ENCODE data around the gene SPDYE17.
"Not testable (repeated sequence)": the region's sequence is repeated elsewhere in the genome, so short reads cannot be mapped to it uniquely, and the experiment has no call there.

Gene SPDYE17, protein sequence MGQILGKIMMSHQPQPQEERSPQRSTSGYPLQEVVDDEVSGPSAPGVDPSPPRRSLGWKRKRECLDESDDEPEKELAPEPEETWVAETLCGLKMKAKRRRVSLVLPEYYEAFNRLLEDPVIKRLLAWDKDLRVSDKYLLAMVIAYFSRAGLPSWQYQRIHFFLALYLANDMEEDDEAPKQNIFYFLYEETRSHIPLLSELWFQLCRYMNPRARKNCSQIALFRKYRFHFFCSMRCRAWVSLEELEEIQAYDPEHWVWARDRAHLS

GRCh38 chr7:77032261-77032660 lies at the start of gene SPDYE17:
TSS of gene SPDYE17 (minus strand) at chr7:77032361. CDS start at chr7:77030570, 1,791 bp downstream.
- CTCF ChIA-PET; H3K27ac ChIP-seq (ENCODE audit: extremely low read depth, low read depth, low read length); H3K9me3 ChIP-seq (ENCODE audit: control insufficient read depth, insufficient read depth, low read depth, low read length); H3K36me3 ChIP-seq (ENCODE audit: control insufficient read depth in 2 of 2, insufficient read depth in 1 of 2, low read length in 2 of 2); POLR2A ChIA-PET; H3K4me3 ChIP-seq (ENCODE audit: low read depth, low read length); H3K4me1 ChIP-seq (ENCODE audit: control insufficient read depth, insufficient read depth, low read length): not testable (repeated sequence)

DNA sequence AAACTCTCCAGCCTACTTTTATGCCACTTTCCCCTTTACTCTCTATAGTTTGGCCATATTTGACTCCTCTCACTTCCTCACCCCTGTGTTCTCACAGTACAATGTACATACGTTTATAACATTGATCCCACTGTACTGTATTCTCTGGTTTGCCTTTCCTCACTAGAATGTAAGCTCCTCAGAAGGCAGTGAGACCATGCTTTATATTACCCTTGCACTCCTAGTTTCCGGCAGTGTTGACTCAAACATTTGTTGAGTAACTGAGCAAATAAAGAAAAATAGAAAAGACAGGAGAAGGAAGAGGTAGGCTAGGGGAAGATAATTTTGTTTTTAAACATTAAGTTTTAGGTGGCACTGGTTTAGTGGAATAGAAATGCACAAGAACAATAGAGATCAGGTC lies 48.1 kb upstream of the SPDYE17 start:
- H3K36me3 ChIP-seq (ENCODE audit: control insufficient read depth in 2 of 2, insufficient read depth in 1 of 2, low read length in 2 of 2); H3K27ac ChIP-seq (ENCODE audit: extremely low read depth, low read depth, low read length); CTCF ChIA-PET; H3K4me3 ChIP-seq (ENCODE audit: low read depth, low read length); POLR2A ChIA-PET; H3K4me1 ChIP-seq (ENCODE audit: control insufficient read depth, insufficient read depth, low read length); H3K9me3 ChIP-seq (ENCODE audit: control insufficient read depth, insufficient read depth, low read depth, low read length): not testable (repeated sequence)

DNA sequence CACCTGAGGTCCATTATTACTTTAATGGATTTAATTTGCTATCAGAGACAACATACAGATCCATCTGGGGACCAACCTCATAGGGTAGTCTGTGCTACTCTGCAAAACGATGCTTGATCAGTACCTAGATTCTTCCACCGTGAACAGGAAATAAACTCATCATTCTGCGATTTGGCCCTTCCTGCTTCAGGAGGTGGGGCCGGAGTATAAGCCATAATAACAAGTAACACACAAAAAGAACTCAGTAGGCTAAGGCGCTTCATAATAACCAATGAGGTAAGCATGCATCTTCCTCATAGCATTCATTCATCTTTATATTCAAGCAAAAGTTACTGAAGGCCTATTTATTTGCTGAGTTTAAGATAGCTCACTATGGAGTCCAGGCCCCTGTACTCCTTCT lies 47.5 kb upstream of the SPDYE17 start:
- H3K9me3 ChIP-seq (ENCODE audit: control insufficient read depth, insufficient read depth, low read depth, low read length); CTCF ChIA-PET; H3K4me3 ChIP-seq (ENCODE audit: low read depth, low read length); POLR2A ChIA-PET; H3K36me3 ChIP-seq (ENCODE audit: control insufficient read depth in 2 of 2, insufficient read depth in 1 of 2, low read length in 2 of 2); H3K4me1 ChIP-seq (ENCODE audit: control insufficient read depth, insufficient read depth, low read length); H3K27ac ChIP-seq (ENCODE audit: extremely low read depth, low read depth, low read length): not testable (repeated sequence)

DNA sequence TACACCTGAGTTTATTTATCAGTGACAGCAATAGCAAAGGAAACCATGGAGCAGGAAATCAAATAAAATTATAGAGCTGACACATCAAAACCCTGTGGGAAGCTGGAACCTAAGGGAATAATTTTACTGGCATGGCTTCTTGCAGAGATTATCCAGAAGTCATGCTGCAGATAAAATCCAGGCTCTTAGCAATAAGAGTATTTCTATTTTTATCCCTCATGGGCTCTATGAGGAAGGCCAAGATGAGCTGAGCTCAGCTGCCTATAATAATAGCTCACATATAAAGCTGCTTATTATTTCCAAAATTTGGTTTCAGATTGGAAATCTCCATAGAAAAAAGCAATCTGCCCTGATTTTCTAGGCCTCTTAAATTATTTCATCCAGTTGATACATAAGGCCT lies 47.0 kb upstream of the SPDYE17 start:
- H3K4me3 ChIP-seq (ENCODE audit: low read depth, low read length); H3K4me1 ChIP-seq (ENCODE audit: control insufficient read depth, insufficient read depth, low read length); H3K36me3 ChIP-seq (ENCODE audit: control insufficient read depth in 2 of 2, insufficient read depth in 1 of 2, low read length in 2 of 2); H3K9me3 ChIP-seq (ENCODE audit: control insufficient read depth, insufficient read depth, low read depth, low read length); H3K27ac ChIP-seq (ENCODE audit: extremely low read depth, low read depth, low read length); POLR2A ChIA-PET; CTCF ChIA-PET: not testable (repeated sequence)

GRCh38 chr7:77077060-77077459 lies 44.9 kb upstream of the SPDYE17 start:
- H3K9me3 ChIP-seq (ENCODE audit: control insufficient read depth, insufficient read depth, low read depth, low read length); H3K36me3 ChIP-seq (ENCODE audit: control insufficient read depth in 2 of 2, insufficient read depth in 1 of 2, low read length in 2 of 2); H3K4me3 ChIP-seq (ENCODE audit: low read depth, low read length); H3K27ac ChIP-seq (ENCODE audit: extremely low read depth, low read depth, low read length); POLR2A ChIA-PET; CTCF ChIA-PET; H3K4me1 ChIP-seq (ENCODE audit: control insufficient read depth, insufficient read depth, low read length): not testable (repeated sequence)

- H3K27ac ChIP-seq (ENCODE audit: extremely low read depth, low read depth, low read length); H3K9me3 ChIP-seq (ENCODE audit: control insufficient read depth, insufficient read depth, low read depth, low read length); POLR2A ChIA-PET; H3K36me3 ChIP-seq (ENCODE audit: control insufficient read depth in 2 of 2, insufficient read depth in 1 of 2, low read length in 2 of 2); H3K4me1 ChIP-seq (ENCODE audit: control insufficient read depth, insufficient read depth, low read length); H3K4me3 ChIP-seq (ENCODE audit: low read depth, low read length); CTCF ChIA-PET: not testable (repeated sequence)
Measured at GRCh38 chr7:77074786-77075396, 42.7 kb upstream of the SPDYE17 start.

DNA sequence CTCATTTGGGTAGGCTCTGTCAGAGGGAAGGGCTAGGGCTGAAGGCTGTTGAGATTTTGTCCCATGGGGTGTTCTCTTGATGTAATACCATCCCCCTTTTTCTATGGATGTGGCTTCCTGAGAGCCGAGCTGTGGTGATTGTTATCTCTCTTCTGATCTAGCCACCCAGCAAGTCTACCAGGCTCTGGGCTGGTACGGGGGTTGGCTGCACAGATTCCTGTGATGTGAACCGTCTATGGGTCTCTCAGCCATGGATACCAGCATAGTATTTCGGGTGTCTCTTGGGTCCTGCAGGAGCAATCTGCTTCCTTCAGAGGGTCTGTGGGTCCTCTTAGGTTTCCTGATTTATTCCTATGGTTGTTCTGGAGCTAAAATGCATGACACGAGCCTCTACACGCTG lies 38.9 kb upstream of the SPDYE17 start:
- H3K27ac ChIP-seq (ENCODE audit: extremely low read depth, low read depth, low read length); H3K36me3 ChIP-seq (ENCODE audit: control insufficient read depth in 2 of 2, insufficient read depth in 1 of 2, low read length in 2 of 2); H3K4me3 ChIP-seq (ENCODE audit: low read depth, low read length); POLR2A ChIA-PET; CTCF ChIA-PET; H3K9me3 ChIP-seq (ENCODE audit: control insufficient read depth, insufficient read depth, low read depth, low read length); H3K4me1 ChIP-seq (ENCODE audit: control insufficient read depth, insufficient read depth, low read length): not testable (repeated sequence)

DNA sequence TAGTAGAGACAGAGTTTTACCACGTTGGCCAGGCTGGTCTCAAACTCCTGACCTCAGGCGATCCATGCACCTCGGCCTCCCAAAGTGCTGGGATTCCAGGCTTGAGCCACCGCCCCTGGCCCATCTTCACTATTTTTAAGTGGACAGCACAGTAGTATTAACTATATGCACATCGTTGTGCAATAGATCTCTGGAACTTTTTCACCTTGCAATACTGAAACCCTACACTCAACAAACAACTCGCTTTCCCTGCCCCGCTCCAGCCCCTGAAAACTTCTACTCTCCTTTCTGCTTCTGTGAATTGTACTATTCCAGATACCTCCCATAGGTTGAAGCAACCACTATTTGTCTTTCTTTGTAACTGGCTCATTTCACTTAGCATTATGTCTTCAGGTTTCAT lies 33.7 kb upstream of the SPDYE17 start:
- H3K4me3 ChIP-seq (ENCODE audit: low read depth, low read length); H3K4me1 ChIP-seq (ENCODE audit: control insufficient read depth, insufficient read depth, low read length); CTCF ChIA-PET; H3K9me3 ChIP-seq (ENCODE audit: control insufficient read depth, insufficient read depth, low read depth, low read length); H3K27ac ChIP-seq (ENCODE audit: extremely low read depth, low read depth, low read length); POLR2A ChIA-PET; H3K36me3 ChIP-seq (ENCODE audit: control insufficient read depth in 2 of 2, insufficient read depth in 1 of 2, low read length in 2 of 2): not testable (repeated sequence)

- H3K4me3 ChIP-seq (ENCODE audit: low read depth, low read length); H3K36me3 ChIP-seq (ENCODE audit: control insufficient read depth in 2 of 2, insufficient read depth in 1 of 2, low read length in 2 of 2); CTCF ChIA-PET; H3K27ac ChIP-seq (ENCODE audit: extremely low read depth, low read depth, low read length); H3K9me3 ChIP-seq (ENCODE audit: control insufficient read depth, insufficient read depth, low read depth, low read length); H3K4me1 ChIP-seq (ENCODE audit: control insufficient read depth, insufficient read depth, low read length); POLR2A ChIA-PET: not testable (repeated sequence)
Measured at GRCh38 chr7:77063732-77064131, 31.6 kb upstream of the SPDYE17 start.

GRCh38 chr7:77062557-77062956 lies 30.4 kb upstream of the SPDYE17 start, which contains the start of gene SPDYE18:
TSS of gene SPDYE18 (minus strand) at chr7:77062558. CDS start at chr7:77060512, 2,046 bp downstream.
- H3K27ac ChIP-seq (ENCODE audit: extremely low read depth, low read depth, low read length); H3K4me3 ChIP-seq (ENCODE audit: low read depth, low read length); H3K9me3 ChIP-seq (ENCODE audit: control insufficient read depth, insufficient read depth, low read depth, low read length); H3K36me3 ChIP-seq (ENCODE audit: control insufficient read depth in 2 of 2, insufficient read depth in 1 of 2, low read length in 2 of 2); CTCF ChIA-PET; POLR2A ChIA-PET; H3K4me1 ChIP-seq (ENCODE audit: control insufficient read depth, insufficient read depth, low read length): not testable (repeated sequence)

DNA sequence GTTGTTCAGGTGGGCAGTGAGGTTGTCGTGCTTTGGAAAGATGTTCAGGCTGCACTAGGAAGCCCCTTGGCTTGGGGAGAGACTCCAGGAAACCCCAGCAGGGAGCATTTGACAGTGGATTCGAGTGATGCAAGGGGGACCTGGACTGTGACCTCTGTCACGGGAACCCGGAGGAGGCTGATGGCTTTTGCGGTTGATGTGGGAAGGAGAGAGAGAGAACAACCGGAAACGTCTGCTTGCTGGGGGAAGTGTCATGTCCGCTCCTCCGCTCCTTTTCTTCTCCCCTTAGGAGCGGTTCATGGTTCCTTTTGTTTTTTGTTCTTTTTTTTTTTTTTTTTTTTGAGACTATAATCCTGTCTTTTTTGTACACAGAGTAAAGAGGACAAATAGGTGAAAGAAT lies 5.8 kb downstream of the SPDYE17 start:
- POLR2A ChIA-PET; H3K4me3 ChIP-seq (ENCODE audit: low read depth, low read length); CTCF ChIA-PET; H3K9me3 ChIP-seq (ENCODE audit: control insufficient read depth, insufficient read depth, low read depth, low read length); H3K27ac ChIP-seq (ENCODE audit: extremely low read depth, low read depth, low read length); H3K4me1 ChIP-seq (ENCODE audit: control insufficient read depth, insufficient read depth, low read length); H3K36me3 ChIP-seq (ENCODE audit: control insufficient read depth in 2 of 2, insufficient read depth in 1 of 2, low read length in 2 of 2): not testable (repeated sequence)
